AG04449 (cell line): ENCODE results near the gene CYTH4.
A peak's percentile ranks its signal among the peaks of the same experiment; 100 is the strongest.

Experiments used
- CTCF ChIA-PET: fragments of 350-600 bp; formaldehyde crosslinking; extraction: SDS; loops from one replicate; lab custom pipeline; 2021; ENCODE audit warnings: antibody characterized with exemption; lab: Yijun Ruan, JAX
- POLR2A ChIA-PET: fragments of 400-600, 350-600 bp; formaldehyde crosslinking; extraction: SDS; loops from one replicate; lab custom pipeline; 2020; ENCODE audit warnings: antibody characterized with exemption, inconsistent platforms; lab: Yijun Ruan, JAX
- DNase-seq: peaks from one replicate; pipeline ENCODE4 v3.0.0-alpha.2; 2010; ENCODE audit warnings: low read depth, low spot score
- H3K4me3 ChIP-seq: 2 replicates; pipeline ENCODE4 v1.5.1; 2011; ENCODE audit warnings: low read depth, mild to moderate bottlenecking, control low read depth, low read length
- TF ChIP-seq, protein P1 (sequence below): IDR thresholded peaks from one replicate; pipeline ENCODE4 v1.5.1; 2011; ENCODE audit warnings: mild to moderate bottlenecking, moderate library complexity, low read length, control low read depth, inconsistent platforms; ENCODE audit not compliant: insufficient read depth; ENCODE audit errors: missing control alignments

Gene CYTH4

DNA sequence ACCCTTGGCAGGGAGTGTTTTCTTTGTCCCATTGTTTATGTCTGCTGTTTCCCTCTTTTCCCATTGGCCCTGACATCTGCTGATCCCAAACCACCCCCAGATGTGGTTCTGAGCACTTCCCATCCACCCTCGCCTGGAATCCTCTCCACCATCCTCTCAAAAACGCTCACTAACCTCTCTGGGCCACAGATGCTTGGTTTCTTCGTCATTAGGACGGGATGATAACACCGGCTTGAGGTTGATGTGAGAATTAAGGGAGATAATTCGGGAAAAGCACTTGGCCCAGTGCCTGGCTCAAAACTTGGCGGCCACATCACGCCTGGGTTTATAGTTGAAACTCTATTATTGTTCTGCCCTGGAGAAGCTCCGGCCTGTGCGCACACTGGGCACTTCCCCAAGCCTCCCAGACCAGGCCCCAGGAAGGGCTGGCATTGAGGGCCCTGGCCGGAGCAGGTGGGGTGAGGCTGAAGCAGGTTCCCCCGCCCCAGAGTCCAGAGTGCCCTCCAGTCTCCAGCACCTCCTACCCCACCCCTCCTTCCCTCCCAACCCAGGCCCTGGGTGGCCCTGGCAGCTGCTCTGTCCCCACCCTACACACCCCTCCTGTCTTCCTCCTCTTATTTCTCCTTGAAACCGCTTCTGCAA is 63.7 kb downstream of the CYTH4 start:
- ChIA-PET CTCF (interaction anchor here (1.2 kb wide), 1 partner anchor 15 kb away, joined by 3 read pairs; no protein-coding TSS in a partner anchor), POLR2A (no interaction called here)
- no peak overlapping the region for H3K4me3 ChIP-seq
- DNase-seq = peak; percentile 67
- TF ChIP-seq, protein P1, sequence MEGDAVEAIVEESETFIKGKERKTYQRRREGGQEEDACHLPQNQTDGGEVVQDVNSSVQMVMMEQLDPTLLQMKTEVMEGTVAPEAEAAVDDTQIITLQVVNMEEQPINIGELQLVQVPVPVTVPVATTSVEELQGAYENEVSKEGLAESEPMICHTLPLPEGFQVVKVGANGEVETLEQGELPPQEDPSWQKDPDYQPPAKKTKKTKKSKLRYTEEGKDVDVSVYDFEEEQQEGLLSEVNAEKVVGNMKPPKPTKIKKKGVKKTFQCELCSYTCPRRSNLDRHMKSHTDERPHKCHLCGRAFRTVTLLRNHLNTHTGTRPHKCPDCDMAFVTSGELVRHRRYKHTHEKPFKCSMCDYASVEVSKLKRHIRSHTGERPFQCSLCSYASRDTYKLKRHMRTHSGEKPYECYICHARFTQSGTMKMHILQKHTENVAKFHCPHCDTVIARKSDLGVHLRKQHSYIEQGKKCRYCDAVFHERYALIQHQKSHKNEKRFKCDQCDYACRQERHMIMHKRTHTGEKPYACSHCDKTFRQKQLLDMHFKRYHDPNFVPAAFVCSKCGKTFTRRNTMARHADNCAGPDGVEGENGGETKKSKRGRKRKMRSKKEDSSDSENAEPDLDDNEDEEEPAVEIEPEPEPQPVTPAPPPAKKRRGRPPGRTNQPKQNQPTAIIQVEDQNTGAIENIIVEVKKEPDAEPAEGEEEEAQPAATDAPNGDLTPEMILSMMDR = no peak

DNA sequence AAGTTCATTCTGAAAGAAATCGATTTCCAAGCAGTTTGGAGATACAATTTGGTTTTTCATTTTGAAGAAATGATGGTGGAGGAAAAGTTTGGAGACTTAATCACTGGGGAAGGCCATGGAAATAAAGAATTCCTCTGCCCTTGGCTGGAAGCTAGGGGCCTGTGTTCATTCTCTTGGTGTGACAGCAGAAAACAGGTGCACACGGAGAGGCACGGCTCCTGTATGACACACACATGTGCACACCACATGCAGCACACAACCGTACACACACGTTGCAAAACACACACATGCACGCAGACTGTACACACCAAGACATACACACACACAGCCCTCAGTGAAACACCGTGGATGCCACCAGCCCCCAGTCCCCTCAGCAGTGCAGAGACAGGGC is 64.2 kb downstream of the CYTH4 start:
- DNase-seq = no peak
- H3K4me3 ChIP-seq = no peak overlapping the region
- POLR2A ChIA-PET = no interaction called here
- CTCF ChIA-PET = interaction anchor here (1.0 to 1.5 kb wide), 3 partner anchors 12 to 246 kb away, joined by 3 to 5 read pairs (median 3); no protein-coding TSS in a partner anchor
- TF ChIP-seq, protein P1 = no peak

DNA sequence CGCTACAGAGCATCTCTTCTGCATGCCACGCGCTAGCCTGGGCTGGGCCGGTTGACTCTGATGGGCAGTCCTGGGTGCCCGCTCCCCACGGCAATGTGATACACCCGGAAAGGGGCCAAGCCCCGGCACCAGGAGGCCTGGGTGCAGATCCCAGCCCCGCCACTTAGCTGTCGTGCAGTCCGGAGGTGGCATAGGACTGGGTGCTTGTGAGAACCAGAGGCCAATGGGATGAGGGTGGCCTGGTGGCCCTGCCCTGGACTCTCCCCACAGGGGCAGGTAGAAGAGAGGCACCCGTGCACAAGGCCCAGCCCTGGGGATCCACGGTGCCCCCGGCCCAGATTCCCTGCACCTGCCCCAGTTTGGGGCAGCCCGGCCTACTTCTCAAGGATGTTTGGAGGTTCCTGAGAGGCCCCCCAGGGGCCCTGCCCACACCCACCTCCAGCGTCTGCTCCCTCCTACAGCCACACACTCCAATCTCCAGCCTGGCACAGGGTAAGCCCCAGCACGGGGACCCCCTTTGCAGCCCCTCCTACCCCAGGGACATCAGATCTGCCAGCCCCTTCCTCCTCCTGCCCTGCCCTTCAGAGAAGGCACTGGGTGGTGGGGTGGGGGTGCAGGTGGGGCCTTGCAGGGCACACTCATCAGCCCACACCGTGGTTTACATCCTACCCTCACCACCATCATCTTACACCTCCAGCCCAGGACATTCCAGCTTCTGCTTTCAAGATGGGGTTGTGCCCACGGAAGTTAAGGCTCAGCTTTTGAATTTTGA is 66.9 kb downstream of the CYTH4 start:
- ChIA-PET CTCF (no interaction called here), POLR2A (no interaction called here)
- no peak for DNase-seq
- TF ChIP-seq, protein P1 = no peak
- H3K4me3 ChIP-seq = no peak overlapping the region

DNA sequence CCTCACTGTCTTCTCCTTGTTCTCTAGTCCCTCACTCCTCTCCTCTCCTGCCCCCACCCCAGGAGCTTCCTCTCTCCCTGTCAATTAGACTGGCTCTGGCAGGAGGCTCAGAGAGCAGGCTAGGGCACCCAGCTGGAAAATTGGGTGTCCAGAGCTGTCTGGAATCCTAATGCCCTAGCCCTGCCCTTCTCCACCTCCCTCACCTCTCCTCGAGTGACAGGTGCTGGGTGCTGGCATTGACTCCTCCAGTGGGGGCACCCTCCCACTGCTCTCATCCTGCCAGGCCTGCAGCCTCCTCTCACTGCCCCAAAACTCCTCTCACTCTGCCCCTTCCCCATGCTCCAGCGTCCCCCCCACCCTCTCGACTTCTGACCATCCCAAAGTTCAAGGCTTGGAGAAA is 68.9 kb downstream of the CYTH4 start:
- ChIA-PET CTCF (interaction anchor here (1.3 kb wide), 1 partner anchor 19 kb away, joined by 5 read pairs; no protein-coding TSS in a partner anchor), POLR2A (no interaction called here)
- TF ChIP-seq, protein P1 = no peak
- no peak for DNase-seq
- H3K4me3 ChIP-seq = no peak overlapping the region

DNA sequence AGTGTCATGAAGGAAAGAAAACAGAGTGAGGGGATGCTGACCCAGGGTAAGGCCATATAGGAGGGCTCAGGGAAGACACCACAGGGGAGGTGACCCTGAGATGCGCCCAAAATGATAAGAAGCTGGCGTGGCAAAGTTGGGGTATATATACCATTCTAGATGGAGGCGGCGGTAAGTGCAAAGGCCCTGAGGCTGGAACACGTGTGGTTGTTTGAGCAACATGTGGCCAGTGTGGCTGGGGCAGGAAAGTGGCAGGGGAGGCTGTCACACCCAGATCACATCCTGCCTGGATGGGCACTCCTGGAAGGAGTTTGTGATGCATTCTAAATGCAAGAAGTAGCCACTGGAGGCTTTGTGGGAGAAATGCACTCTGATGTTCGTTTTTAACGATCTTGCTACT is 70.2 kb downstream of the CYTH4 start:
- CTCF ChIA-PET = no interaction called here
- TF ChIP-seq, protein P1 = no peak

DNA sequence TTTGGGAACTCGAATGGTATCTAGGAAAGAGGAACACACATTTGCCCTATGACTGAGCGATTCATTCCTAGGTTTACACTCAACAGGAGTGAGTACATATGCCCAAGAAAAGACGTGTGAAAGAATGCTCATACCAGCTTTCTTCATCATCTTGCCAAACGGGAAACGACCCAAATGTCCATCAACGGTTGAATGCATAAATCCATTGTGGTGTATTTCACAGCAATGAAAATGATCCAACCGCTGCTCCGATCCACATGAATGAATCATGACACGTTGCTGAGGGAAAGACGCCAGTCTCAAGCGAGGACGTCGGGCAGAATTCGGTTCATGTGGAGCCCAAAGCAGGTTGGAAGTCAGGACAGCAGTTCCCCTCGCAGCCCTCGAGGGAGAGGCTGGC is 71.5 kb downstream of the CYTH4 start:
- POLR2A ChIA-PET = no interaction called here
- CTCF ChIA-PET = no interaction called here
- H3K4me3 ChIP-seq = no peak overlapping the region
- TF ChIP-seq, protein P1 = no peak
- DNase-seq = no peak

More for the DNA sequence above, 70.2 kb downstream of the CYTH4 start:
- DNase-seq = no peak
- H3K4me3 ChIP-seq = no peak overlapping the region
- POLR2A ChIA-PET = no interaction called here
